A673 (cell line): Measurements from ENCODE around the gene KIRREL3.

Experiments used
- EZH2 ChIP-seq: fragments of 200-600 bp; sonication (generic); IDR thresholded peaks from 2 replicates; pipeline ENCODE4 v1.6.1; 2017; ENCODE audit warnings: borderline replicate concordance, low read depth, mild to moderate bottlenecking, mixed read lengths, antibody characterized with exemption, low read length; ENCODE audit not compliant: poor library complexity, severe bottlenecking
- TF ChIP-seq, protein P1 (sequence below): fragments of 300-800, 200-600 bp; sonication (generic); conservative IDR thresholded peaks from 2 replicates; pipeline ENCODE4 v1.5.1; 2017; ENCODE audit warnings: low read depth, mild to moderate bottlenecking, antibody characterized with exemption, low read length, moderate library complexity, mixed read lengths

DNA sequence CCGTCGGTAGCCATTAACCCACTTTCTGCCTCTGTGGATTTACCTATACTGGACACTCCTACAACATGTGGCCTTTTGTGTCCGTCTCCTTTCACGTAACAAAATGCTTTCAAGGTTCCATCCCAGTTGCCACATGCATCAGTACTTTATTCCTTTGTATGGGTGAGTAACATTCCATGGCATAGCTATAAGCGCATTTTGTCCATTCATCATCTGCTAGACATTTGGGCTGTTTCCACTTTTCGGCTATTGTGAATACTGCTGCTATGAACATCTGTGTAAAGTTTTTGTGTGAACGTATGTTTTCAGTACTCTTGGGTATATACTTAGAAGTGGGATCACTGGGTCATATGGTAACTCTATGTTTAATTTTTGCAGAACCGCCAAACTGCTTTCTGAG lies 387.9 kb downstream of the KIRREL3 start:
- TF ChIP-seq, protein P1, sequence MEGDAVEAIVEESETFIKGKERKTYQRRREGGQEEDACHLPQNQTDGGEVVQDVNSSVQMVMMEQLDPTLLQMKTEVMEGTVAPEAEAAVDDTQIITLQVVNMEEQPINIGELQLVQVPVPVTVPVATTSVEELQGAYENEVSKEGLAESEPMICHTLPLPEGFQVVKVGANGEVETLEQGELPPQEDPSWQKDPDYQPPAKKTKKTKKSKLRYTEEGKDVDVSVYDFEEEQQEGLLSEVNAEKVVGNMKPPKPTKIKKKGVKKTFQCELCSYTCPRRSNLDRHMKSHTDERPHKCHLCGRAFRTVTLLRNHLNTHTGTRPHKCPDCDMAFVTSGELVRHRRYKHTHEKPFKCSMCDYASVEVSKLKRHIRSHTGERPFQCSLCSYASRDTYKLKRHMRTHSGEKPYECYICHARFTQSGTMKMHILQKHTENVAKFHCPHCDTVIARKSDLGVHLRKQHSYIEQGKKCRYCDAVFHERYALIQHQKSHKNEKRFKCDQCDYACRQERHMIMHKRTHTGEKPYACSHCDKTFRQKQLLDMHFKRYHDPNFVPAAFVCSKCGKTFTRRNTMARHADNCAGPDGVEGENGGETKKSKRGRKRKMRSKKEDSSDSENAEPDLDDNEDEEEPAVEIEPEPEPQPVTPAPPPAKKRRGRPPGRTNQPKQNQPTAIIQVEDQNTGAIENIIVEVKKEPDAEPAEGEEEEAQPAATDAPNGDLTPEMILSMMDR = no peak
- no peak for TF ChIP-seq EZH2
